ENCODE results near the gene ZMAT5. TPM values are rescaled to one million over a fixed set of nuclear protein-coding genes. Genes with fewer than 3 reads are reported as not detected.

The ZMAT5 gene
- total RNA-seq, 1 donor from 2014 or later: 16.9 TPM

DNA sequence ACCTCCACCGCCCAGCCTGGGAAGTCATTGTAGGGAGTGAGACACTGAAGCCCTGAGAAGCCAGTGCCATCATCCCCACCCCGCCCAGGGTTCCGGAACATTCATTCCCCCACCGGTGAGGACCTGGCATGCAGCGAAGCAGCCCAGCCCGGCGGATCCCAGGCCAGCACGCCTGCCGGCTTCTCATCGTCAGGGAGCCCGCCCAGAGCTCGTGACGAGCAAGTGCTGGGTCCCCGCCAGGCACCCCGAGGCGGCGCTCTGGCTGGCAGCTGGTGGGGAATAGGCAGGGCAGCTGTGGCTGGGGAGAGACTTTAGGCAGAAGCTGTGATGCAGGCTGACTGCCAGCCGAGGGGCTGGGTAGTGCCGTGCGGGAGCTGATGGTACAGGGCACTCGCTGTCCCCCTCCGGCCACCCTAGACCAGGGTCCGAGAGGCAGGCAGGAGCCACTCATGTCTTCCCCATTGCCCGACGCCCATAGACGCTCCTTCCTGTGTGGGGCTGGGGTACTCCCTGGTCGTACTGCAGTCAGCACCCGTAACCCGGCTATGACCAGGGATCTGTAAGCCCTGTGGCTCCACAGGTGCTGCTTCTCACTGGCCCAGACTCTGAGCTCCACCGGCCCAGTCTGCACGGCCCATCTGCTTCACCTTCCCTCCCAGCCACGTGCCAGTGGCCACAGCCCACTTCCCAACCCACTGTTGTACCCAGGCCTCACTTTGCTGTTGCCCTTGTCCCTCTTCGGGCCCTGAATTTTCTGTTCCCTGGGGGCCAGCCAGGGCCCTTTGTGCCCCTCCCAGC is 71.5 kb downstream of the ZMAT5 start:
- H3K4me3 Mint-ChIP-seq (ENCODE audit: unreplicated experiment): no peak overlapping the region
- H3K36me3 Mint-ChIP-seq (ENCODE audit: unreplicated experiment): no peaks in the 10 kb centered on the region

DNA sequence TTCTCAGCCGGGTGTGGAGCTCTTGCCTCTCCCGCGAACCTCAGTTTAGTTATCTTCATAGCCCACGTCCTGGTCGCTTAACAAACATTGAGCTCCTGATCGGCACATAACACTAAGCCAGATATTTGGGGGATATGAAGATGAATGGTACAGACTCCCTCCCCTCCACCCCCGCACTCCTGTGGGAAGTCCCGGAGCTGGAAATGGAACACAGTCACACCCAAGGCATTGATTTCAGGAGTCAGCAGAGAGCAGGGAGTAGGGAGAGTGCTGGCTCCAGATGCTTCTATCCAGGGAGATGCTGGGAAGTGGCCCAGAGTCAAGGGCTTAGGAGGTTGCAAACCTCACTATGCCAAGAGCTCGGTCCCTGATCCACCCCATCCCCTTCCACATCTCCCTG is 73.1 kb downstream of the ZMAT5 start:
- Mint-ChIP-seq H3K9me3 (ENCODE audit: unreplicated experiment) (peaks cover 8% of the 10 kb centered on the region), H3K27ac (ENCODE audit: unreplicated experiment) (peak overlapping the region; percentile 38), H3K4me1 (ENCODE audit: low read depth, unreplicated experiment) (peaks cover 38% of the 10 kb centered on the region), H3K4me3 (ENCODE audit: unreplicated experiment) (peak overlapping the region; percentile 46), H3K36me3 (ENCODE audit: unreplicated experiment) (no peaks in the 10 kb centered on the region), H3K27me3 (ENCODE audit: unreplicated experiment) (peaks cover 10% of the 10 kb centered on the region)
- no peak for DNase-seq
- TF ChIP-seq, protein P1, sequence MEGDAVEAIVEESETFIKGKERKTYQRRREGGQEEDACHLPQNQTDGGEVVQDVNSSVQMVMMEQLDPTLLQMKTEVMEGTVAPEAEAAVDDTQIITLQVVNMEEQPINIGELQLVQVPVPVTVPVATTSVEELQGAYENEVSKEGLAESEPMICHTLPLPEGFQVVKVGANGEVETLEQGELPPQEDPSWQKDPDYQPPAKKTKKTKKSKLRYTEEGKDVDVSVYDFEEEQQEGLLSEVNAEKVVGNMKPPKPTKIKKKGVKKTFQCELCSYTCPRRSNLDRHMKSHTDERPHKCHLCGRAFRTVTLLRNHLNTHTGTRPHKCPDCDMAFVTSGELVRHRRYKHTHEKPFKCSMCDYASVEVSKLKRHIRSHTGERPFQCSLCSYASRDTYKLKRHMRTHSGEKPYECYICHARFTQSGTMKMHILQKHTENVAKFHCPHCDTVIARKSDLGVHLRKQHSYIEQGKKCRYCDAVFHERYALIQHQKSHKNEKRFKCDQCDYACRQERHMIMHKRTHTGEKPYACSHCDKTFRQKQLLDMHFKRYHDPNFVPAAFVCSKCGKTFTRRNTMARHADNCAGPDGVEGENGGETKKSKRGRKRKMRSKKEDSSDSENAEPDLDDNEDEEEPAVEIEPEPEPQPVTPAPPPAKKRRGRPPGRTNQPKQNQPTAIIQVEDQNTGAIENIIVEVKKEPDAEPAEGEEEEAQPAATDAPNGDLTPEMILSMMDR (IDR thresholded peaks at IDR 0.05; ENCODE audit: partially characterized antibody, unreplicated experiment): no peak

More for the DNA sequence above, 71.5 kb downstream of the ZMAT5 start:
- H3K27me3 Mint-ChIP-seq (ENCODE audit: unreplicated experiment): peaks cover 8% of the 10 kb centered on the region
- H3K27ac Mint-ChIP-seq (ENCODE audit: unreplicated experiment): no peak overlapping the region
- peaks cover 2% of the 10 kb centered on the region for H3K9me3 Mint-ChIP-seq (ENCODE audit: unreplicated experiment)
- TF ChIP-seq, protein P1 (IDR thresholded peaks at IDR 0.05; ENCODE audit: partially characterized antibody, unreplicated experiment): no peak
- DNase-seq: no peak
- peaks cover 27% of the 10 kb centered on the region for H3K4me1 Mint-ChIP-seq (ENCODE audit: low read depth, unreplicated experiment)

DNA sequence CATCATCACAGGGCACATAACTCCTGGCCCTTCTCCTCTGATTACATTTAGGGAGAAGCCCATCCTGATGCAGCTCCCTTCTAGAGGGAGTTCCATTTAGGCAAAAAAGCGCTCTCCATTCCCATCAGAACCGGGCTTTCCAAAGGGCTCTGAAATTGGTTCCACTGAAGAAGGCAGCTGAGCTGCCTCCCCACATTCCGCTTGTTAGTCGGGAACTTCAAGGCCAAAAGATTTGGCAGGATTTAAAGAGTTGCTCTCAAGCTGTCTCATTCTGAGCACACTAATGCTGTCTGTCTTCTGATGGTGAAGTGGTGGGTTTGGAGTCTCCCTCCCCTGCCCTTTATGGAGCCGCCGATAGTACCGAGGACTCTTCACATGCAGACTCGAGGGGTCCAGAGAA is 73.6 kb downstream of the ZMAT5 start:
- Mint-ChIP-seq H3K27me3 (ENCODE audit: unreplicated experiment) (peaks cover 10% of the 10 kb centered on the region), H3K4me3 (ENCODE audit: unreplicated experiment) (peak overlapping the region; percentile 22)

DNA sequence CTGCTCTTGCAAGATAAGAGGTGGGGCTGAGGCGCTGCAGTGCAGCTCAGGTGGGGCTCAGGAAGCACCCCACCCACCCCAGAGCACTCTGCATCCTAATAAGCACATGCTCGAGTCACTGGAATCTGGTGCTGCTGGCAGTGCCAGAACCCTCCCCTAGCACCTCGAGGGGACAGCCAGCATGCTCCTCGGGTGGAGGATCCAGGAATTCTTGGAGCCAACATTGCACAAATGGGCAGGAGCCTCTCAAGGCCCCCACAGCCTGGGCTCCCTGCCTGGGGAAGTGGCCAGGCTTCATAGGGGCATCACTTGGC is 74.5 kb downstream of the ZMAT5 start:
- no peak for DNase-seq
- no peaks in the 10 kb centered on the region for H3K36me3 Mint-ChIP-seq (ENCODE audit: unreplicated experiment)
- H3K9me3 Mint-ChIP-seq (ENCODE audit: unreplicated experiment): peaks cover 8% of the 10 kb centered on the region
- no peak overlapping the region for H3K27ac Mint-ChIP-seq (ENCODE audit: unreplicated experiment)
- peaks cover 10% of the 10 kb centered on the region for H3K27me3 Mint-ChIP-seq (ENCODE audit: unreplicated experiment)
- peaks cover 48% of the 10 kb centered on the region for H3K4me1 Mint-ChIP-seq (ENCODE audit: low read depth, unreplicated experiment)
- H3K4me3 Mint-ChIP-seq (ENCODE audit: unreplicated experiment): no peak overlapping the region
- TF ChIP-seq, protein P1 (IDR thresholded peaks at IDR 0.05; ENCODE audit: partially characterized antibody, unreplicated experiment): no peak

More for the DNA sequence above, 73.6 kb downstream of the ZMAT5 start:
- H3K9me3 Mint-ChIP-seq (ENCODE audit: unreplicated experiment): peaks cover 8% of the 10 kb centered on the region
- peaks cover 43% of the 10 kb centered on the region for H3K4me1 Mint-ChIP-seq (ENCODE audit: low read depth, unreplicated experiment)
- TF ChIP-seq, protein P1 (IDR thresholded peaks at IDR 0.05; ENCODE audit: partially characterized antibody, unreplicated experiment): no peak
- H3K27ac Mint-ChIP-seq (ENCODE audit: unreplicated experiment): no peak overlapping the region
- H3K36me3 Mint-ChIP-seq (ENCODE audit: unreplicated experiment): no peaks in the 10 kb centered on the region
- no peak for DNase-seq

DNA sequence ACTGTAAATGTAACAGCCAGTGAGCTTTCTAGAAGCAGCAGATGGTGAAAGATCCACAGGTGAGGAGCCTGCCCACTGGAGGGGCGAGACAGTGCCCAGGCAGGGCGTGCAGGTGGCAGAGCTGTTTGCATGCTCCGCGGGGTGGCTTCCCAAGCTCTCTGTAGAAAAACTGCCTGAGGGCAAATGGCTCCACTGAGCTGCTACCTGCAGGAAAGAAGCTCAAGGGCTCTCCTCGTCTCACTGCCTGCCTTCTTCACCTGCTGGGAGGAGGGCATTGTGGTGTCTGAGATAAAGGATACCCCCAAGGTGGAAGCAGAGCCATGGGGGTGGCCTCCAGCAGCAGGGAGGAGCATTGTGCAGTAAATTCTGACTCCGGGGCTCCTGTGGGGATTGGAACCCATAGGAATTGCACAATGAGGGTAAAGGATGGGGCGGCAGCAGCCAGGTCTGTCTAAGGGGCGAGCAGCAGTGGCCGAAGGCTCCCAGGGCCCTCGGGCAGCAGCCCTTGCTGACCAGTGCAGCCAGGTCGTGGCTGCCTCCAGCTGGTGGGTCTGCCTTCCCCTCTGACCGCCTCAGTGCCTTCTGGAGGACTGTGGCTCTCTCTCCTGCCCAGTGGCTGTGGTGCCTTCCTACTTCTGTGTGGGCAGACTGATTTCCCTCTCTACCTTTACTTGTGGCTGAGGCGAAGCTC is 75.0 kb downstream of the ZMAT5 start:
- Mint-ChIP-seq H3K27me3 (ENCODE audit: unreplicated experiment) (peaks cover 10% of the 10 kb centered on the region), H3K4me3 (ENCODE audit: unreplicated experiment) (no peak overlapping the region), H3K4me1 (ENCODE audit: low read depth, unreplicated experiment) (peaks cover 49% of the 10 kb centered on the region), H3K36me3 (ENCODE audit: unreplicated experiment) (no peaks in the 10 kb centered on the region), H3K9me3 (ENCODE audit: unreplicated experiment) (peaks cover 8% of the 10 kb centered on the region), H3K27ac (ENCODE audit: unreplicated experiment) (no peak overlapping the region)
- no peak for DNase-seq
- TF ChIP-seq, protein P1 (IDR thresholded peaks at IDR 0.05; ENCODE audit: partially characterized antibody, unreplicated experiment): no peak
